Right ventricle myocardium superior (tissue), 1 donor: ENCODE data around the gene HOXC13. TPM values are rescaled to one million over a fixed set of nuclear protein-coding genes. Genes with fewer than 3 reads are reported as not detected.

Experiments used
- ATAC-seq: fragments of 200-7000 bp; cut with Tn5 transposase; one replicate; pipeline ENCODE4 v1.9.1; 2020; ENCODE audit warnings: mild to moderate bottlenecking; ENCODE audit not compliant: poor library complexity
- DNase-seq: peaks from one replicate; pipeline ENCODE4 v3.0.0-alpha.2; 2020
- intact Hi-C: fragments of 100-400 bp; cut with DNase I; formaldehyde crosslinking; loops from one replicate; pipeline ENCODE4 v1.11.2; 2022
- microRNA-seq: library from miRNA; unstranded; fragments of <30 nt; microRNA quantifications from one replicate; pipeline ENCODE4 v1.2.0, GENCODE V29; 2020
- total RNA-seq: library from RNA; stranded (reverse); fragmentation: NEBNext Ultra II Directional; extraction: Animal tissue kit (Norgen Biotek cat#: 25700); gene quantifications from one replicate; pipeline ENCODE4 v1.2.1, GENCODE V29; 2021
- donor health status: DM: no; HTN: yes; CAD: no; lungs with severe emphysema.

Gene HOXC13
- total RNA-seq, 1 donor from 2014 or later, result not detected

DNA sequence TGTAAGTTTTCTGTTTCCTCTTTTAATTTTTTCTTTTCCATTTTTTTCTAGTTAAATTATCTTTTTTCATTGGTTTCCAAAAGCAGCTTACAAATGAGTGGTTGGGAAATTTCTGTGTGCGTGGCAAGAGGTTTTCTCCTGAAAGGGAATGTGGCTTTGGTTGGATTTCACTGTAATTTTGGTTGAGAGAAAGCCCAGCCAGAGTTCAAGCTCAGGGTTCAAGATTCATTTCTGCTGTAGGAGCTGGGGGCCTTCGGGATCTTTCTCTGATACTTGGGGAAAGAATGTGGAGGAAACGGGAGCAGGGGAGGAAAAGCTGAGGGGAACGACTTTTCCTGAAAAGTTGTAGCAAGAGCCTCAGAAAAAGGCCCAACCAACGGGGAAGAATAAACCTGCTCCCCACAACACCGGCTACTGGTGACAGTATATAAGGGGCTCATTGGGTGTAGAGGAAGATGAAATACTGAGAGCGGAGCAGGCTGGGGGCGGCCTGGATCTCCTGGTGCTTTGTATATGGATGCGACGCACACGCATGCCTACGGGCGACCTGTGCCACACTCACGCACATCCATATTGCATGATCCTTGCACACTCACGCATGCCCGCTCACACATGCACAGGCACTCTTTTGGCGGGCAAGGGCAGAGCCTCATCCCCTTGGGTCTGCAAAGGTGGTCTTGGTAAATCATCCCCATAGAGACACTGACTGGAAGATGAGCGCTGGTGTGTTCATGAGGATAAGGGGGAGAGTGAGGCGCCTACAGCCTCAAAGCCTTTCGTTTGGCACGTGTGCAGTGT, 48.3 kb downstream of the HOXC13 start:
- DNase-seq (no peak), ATAC-seq (no peak)
- intact Hi-C loops, result no loop called here

DNA sequence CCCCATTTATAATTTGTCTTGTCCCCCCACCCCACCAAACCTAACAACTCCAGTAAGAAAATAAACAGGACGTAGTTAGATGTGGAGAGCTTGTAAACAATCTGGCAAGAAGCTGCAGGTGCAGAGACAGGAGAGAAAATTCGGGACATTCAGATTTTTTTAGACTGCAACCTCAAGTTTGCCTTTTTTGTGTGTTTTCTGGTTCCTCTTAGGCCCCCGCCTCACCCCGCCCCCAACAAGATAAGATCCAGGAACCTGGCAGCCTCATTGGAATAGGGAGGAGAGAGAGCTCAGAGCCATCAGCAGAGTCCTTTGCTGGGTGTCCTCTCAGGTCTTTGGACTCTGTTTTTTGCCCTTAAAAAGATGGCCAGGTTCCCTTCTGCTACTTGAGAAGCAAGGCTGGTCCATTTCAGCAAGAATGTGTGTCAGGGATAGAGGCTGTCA, 49.2 kb downstream of the HOXC13 start:
- ATAC-seq, result no peak

GRCh38 chr12:53988541-53989226, 50.1 kb downstream of the HOXC13 start:
- intact Hi-C loops, result no loop called here
- no peak for ATAC-seq
- DNase-seq, result no peak

More for the DNA sequence above, 49.2 kb downstream of the HOXC13 start:
- no peak for DNase-seq
- intact Hi-C loops, result no loop called here

DNA sequence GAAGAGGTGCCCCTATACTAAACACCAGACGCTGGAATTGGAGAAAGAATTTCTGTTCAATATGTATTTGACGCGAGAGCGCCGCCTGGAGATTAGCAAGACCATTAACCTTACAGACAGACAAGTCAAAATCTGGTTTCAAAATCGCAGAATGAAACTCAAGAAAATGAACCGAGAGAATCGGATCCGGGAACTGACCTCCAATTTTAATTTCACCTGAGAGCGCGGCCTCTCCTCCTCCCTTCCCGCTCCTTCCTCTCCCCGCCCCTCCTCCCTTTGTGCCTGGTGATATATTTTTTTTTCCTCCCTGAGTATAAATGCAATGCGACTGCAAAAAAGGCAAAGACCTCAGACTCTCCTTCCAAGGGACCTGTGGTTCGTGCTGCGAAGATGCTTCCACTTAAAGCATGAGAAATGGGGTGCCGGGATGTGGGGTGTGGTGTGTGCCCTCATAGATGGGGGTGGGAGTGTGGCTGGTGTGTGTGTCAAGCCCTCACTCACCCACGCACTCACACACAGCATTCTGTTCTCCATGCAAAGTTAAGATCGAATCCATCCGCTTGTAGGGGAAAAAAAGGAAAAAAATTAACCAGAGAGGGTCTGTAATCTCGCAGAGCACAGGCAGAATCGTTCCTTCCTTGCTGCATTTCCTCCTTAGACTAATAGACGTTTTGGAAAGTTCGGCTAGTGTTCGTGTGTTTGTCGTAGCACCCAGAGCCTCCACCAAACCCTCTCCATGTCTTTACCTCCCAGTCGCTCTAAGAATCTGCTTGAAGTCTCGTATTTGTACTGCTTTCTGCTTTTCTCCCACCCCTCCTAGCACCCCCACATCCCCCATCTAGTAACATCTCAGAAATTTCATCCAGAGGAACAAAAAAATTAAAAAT, 50.8 kb downstream of the HOXC13 start:
- DNase-seq, result no peak
- no peak for ATAC-seq
- intact Hi-C loops, result no loop called here

GRCh38 chr12:53990311-53991076, 51.9 kb downstream of the HOXC13 start:
- no peak for DNase-seq
- no peak for ATAC-seq
- intact Hi-C loops, result no loop called here

GRCh38 chr12:53991077-53991460, 52.4 kb downstream of the HOXC13 start:
- DNase-seq (no peak), ATAC-seq (no peak)
- intact Hi-C loops, result no loop called here

DNA sequence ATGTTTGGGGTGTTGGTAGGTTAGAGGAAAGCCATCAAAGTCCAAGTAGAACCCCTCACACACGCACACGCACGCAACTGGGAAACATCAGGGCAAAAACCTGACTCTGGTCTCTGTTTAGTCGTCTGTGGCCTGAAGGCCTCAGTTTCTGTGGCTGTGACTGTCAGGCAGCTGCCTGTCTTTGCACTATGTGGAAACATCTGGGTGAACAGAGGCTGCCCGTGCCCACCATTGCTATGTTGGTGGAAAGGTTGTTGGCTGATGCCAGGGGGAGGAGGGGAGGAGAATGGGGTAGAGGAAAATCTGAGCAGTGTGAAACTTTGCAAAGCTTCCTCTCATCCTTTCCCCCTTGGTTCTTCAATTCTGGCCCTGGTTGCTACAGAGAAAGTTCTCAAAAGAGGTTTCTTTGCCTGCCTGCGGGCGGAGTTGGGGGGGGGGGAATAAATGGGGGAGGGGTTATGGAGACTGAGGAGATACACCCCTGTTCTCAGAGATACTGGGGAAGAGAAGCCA, 53.8 kb downstream of the HOXC13 start:
- no peak for DNase-seq
- ATAC-seq, result no peak
- intact Hi-C loops, result no loop called here

DNA sequence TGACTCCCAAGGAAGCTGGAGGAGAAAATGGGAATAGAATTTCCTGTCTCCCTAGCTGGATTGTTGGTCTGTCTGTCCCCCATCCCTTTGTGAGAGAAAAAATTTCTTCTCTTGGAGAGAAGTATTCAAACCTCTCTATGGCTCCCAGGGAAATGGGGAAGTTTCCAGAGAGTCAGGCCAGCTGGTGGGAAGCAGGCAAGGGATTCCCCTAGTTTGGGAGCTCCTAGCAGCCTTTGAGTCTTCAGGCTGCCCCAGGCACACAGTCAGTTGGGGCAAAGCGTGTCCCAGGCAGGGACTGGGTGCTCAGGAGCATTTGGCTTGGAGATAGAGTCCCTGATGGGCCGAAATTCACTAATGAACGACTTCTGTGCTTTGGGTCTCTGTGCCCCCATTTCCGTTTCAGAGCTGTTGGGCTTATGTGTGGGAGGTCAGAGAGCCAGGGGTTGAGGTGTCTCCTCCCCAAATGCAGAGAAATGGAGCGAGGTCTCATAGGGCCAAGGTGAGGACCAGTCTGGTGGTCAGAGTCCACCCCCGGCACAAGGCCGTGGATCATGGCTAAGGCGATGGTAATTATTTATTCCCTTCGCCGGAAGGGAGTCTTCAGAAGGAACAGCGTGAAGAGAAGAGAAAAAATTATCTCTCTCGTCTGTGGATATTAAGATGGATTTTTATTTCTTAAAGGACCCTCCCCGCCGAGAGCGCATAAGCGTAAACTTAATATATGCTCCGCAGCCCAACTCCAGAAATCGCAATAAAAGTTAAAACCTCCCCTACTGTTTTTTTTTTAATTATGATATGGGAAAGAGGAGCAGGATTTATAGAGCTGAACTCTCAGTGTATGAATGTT, 54.8 kb downstream of the HOXC13 start:
- ATAC-seq (no peak), DNase-seq (no peak)
- intact Hi-C loops, result no loop called here

- ATAC-seq (no peak), DNase-seq (no peak)
- intact Hi-C loops, result no loop called here
These were observed 55.3 kb downstream of the HOXC13 start for GRCh38 chr12:53994009-53994263.

DNA sequence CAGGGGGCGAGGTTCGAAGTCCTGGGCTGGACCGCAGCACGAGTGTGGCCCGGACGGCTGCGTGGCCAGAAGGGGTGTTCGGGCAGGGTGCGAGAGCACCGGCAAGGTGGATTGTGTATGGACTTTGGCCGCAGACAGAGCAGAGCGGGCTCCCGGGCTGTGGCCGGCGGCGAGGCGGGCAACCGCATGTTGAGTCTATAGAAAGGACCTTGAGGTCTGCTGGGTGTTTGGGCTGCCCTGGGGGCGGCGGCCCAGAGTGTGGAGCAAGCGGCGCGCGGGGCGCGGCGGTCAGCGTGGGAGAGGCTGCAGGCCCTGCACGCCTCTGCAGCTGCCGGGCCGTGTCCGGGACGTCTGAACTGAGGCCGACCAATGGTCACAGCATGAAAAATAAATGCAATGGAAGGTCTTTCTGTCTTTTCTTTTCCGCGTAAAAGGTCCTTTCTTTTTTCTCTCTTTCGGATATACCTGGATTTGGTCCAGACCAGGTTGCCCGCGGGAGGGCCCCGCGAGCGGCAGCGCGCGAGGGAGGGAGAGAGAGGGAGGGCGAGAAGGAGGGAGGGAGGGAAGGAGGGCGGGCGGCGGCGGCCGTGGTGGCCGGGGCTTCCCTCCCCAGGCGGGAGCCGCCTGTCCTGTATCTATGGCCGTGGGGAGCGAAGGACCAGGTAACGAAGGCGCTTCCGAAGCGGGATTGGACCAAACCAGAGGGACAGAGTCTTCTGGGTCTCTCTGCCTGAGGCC, 55.8 kb downstream of the HOXC13 start:
- intact Hi-C loops, result no loop called here
- DNase-seq, result no peak
- ATAC-seq, result no peak

DNA sequence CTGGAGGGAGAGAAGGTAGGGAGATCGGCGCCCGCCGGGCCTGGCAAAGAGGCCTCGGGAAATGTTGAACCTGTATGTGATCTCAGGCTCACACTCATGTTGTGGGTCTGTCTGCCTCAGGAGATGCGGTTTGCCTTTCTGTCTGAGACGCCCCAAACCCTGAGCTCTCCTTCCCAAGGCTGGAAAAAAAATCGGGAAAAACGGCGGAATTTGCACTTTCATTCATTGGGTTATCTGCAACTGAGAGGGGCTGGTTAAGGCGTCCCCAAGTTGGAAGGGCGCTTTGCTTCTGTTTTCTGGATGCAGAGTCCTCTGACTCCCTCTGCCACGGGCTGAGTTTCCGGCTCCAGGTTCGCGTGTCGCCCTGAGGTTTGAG, 56.4 kb downstream of the HOXC13 start:
- DNase-seq, result no peak
- peak; percentile 16 for ATAC-seq
- intact Hi-C loops, result no loop called here

GRCh38 chr12:53995378-53996239, 57.0 kb downstream of the HOXC13 start:
- intact Hi-C loops, result no loop called here
- no peak for DNase-seq
- peak; percentile 58 for ATAC-seq

Small RNAs within 50 kb of the gene (microRNA-seq; reads per million reads assigned to microRNA genes)
- not detected for gene MIR196A2

Other genes with a start within 250 kb of the HOXC13 start
- gene CALCOCO1, start 211.4 kb upstream of the HOXC13 start, total RNA-seq, result 179 TPM
- gene CISTR, start 186.9 kb upstream of the HOXC13 start, total RNA-seq, result 0.83 TPM
- gene HOXC12, start 16.1 kb downstream of the HOXC13 start, total RNA-seq, result not detected
- not detected for gene HOXC11, start 34.3 kb downstream of the HOXC13 start, total RNA-seq
- gene HOTAIR, start 36.1 kb downstream of the HOXC13 start, total RNA-seq, result not detected
- not detected for gene HOXC10, start 46.3 kb downstream of the HOXC13 start, total RNA-seq
- not detected for gene HOXC9, start 61.3 kb downstream of the HOXC13 start, total RNA-seq
- gene HOXC8, start 70.2 kb downstream of the HOXC13 start, total RNA-seq, result not detected
- gene HOXC6, start 89.6 kb downstream of the HOXC13 start, total RNA-seq, result 0.30 TPM
- not detected for gene HOXC5, start 94.2 kb downstream of the HOXC13 start, total RNA-seq
- gene HOXC4, start 115.0 kb downstream of the HOXC13 start, total RNA-seq, result not detected